ENCODE measurements around the gene PGGHG. TPM values are rescaled to one million over a fixed set of nuclear protein-coding genes. Genes with fewer than 3 reads are reported as not detected.

Gene PGGHG
- polyA plus RNA-seq, 1 donor (not counting 4 experiments of a cell fraction or from before 2014, with no cell fraction given): 4.3 TPM

DNA sequence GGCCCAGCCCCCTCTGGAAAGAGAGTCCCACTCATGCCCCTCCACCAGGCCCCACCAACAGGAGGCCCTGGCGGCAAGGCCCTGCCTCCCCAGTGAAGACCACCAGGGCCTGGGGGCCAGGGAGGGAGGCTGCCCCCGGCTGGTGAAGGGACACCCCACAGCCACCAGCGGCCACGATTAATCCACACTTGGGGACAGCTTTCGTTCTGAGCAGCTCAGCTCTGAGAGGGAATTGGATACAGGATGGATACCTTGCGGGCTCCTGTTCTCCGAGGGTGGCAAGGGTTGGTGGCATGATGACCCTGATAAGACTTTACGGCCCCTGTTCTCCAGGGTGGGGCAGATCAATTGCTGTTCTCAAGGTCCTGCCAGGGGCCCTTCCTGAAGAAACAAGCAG lies 17.6 kb upstream of the PGGHG start:
- no peaks in the 10 kb centered on the region for H4K20me1 ChIP-seq (ENCODE audit: control insufficient read depth, extremely low read depth, insufficient read depth, low read length)
- H3K9me1 ChIP-seq (ENCODE audit: control insufficient read depth, extremely low read depth, insufficient read depth, low read length): no peaks in the 10 kb centered on the region
- DNase-seq (ENCODE audit: low read depth, low spot score) (no peak), FAIRE-seq (no peak)
- H3K36me3 ChIP-seq (ENCODE audit: control insufficient read depth in 2 of 2, extremely low read depth in 1 of 2, insufficient read depth in 2 of 2, low read length in 2 of 2): no peaks in the 10 kb centered on the region
- no peak overlapping the region for H3K27ac ChIP-seq (ENCODE audit: control insufficient read depth, insufficient read depth, low read length)
- H3K9ac ChIP-seq (ENCODE audit: control insufficient read depth, extremely low read depth, insufficient read depth, low read length): no peak overlapping the region
- peaks cover 6% of the 10 kb centered on the region for H3K27me3 ChIP-seq (ENCODE audit: control insufficient read depth, extremely low read depth, insufficient read depth, low read length)
- H3K79me2 ChIP-seq (ENCODE audit: control insufficient read depth, insufficient read depth, low read length): no peaks in the 10 kb centered on the region
- TF ChIP-seq EZH2 (IDR thresholded peaks at IDR 0.05; ENCODE audit: low read length) (no peak), CTCF (optimal IDR thresholded peaks at IDR 0.05 in 1 of 3, IDR thresholded peaks at IDR 0.05 in 1 of 3, conservative IDR thresholded peaks at IDR 0.05 in 1 of 3; ENCODE audit: extremely low read depth in 1 of 3, insufficient read depth in 2 of 3, low read length in 3 of 3) (no peak)
- H2AFZ ChIP-seq (ENCODE audit: control insufficient read depth, low read length): no peak overlapping the region
- H3K4me1 ChIP-seq (ENCODE audit: control insufficient read depth, extremely low read depth, insufficient read depth, low read length): peaks cover 7% of the 10 kb centered on the region
- H3K9me3 ChIP-seq (ENCODE audit: control insufficient read depth, low read depth, low read length): no peaks in the 10 kb centered on the region
- H3K4me2 ChIP-seq (ENCODE audit: control insufficient read depth, extremely low read depth, insufficient read depth, low read depth, low read length): no peak overlapping the region
- dilution Hi-C loops (cut with MboI; ENCODE audit: extremely low pct_ligation_motif_present, low sequenced_read_pairs): no loop called here
- H3K4me3 ChIP-seq (ENCODE audit: control insufficient read depth in 2 of 3, extremely low read depth in 1 of 3, insufficient read depth in 2 of 3, low read depth in 1 of 3, low read length in 3 of 3): no peak overlapping the region

- Histone ChIP-seq H3K9me3 (ENCODE audit: control insufficient read depth, low read depth, low read length) (no peaks in the 10 kb centered on the region), H3K9me1 (ENCODE audit: control insufficient read depth, extremely low read depth, insufficient read depth, low read length) (no peaks in the 10 kb centered on the region), H3K4me2 (ENCODE audit: control insufficient read depth, extremely low read depth, insufficient read depth, low read depth, low read length) (no peak overlapping the region), H3K4me3 (ENCODE audit: control insufficient read depth in 2 of 3, extremely low read depth in 1 of 3, insufficient read depth in 2 of 3, low read depth in 1 of 3, low read length in 3 of 3) (no peak overlapping the region), H3K4me1 (ENCODE audit: control insufficient read depth, extremely low read depth, insufficient read depth, low read length) (peaks cover 7% of the 10 kb centered on the region), H3K27ac (ENCODE audit: control insufficient read depth, insufficient read depth, low read length) (no peak overlapping the region), H4K20me1 (ENCODE audit: control insufficient read depth, extremely low read depth, insufficient read depth, low read length) (no peaks in the 10 kb centered on the region), H3K27me3 (ENCODE audit: control insufficient read depth, extremely low read depth, insufficient read depth, low read length) (peaks cover 6% of the 10 kb centered on the region), H3K36me3 (ENCODE audit: control insufficient read depth in 2 of 2, extremely low read depth in 1 of 2, insufficient read depth in 2 of 2, low read length in 2 of 2) (no peaks in the 10 kb centered on the region), H3K9ac (ENCODE audit: control insufficient read depth, extremely low read depth, insufficient read depth, low read length) (no peak overlapping the region), H3K79me2 (ENCODE audit: control insufficient read depth, insufficient read depth, low read length) (no peaks in the 10 kb centered on the region), H2AFZ (ENCODE audit: control insufficient read depth, low read length) (no peak overlapping the region)
- dilution Hi-C loops (cut with MboI; ENCODE audit: extremely low pct_ligation_motif_present, low sequenced_read_pairs): no loop called here
- TF ChIP-seq CTCF (optimal IDR thresholded peaks at IDR 0.05 in 1 of 3, IDR thresholded peaks at IDR 0.05 in 1 of 3, conservative IDR thresholded peaks at IDR 0.05 in 1 of 3; ENCODE audit: extremely low read depth in 1 of 3, insufficient read depth in 2 of 3, low read length in 3 of 3): no peak
- TF ChIP-seq EZH2 (IDR thresholded peaks at IDR 0.05; ENCODE audit: low read length): no peak
- DNase-seq (ENCODE audit: low read depth, low spot score) (no peak), FAIRE-seq (no peak)
Measured at GRCh38 chr11:272195-272930, 16.6 kb upstream of the PGGHG start.

Data from keratinocyte (primary cell).